NB4 (cell line): ENCODE results near the gene NFKB1.
"Not testable (repeated sequence)": the region's sequence is repeated elsewhere in the genome, so short reads cannot be mapped to it uniquely, and the experiment has no call there.

Experiments used
- DNase-seq: peaks from one replicate; pipeline ENCODE4 v3.0.0; 2010; ENCODE audit warnings: low read depth
- H3K4me3 ChIP-seq: one replicate; pipeline ENCODE4 v1.5.1; 2011; ENCODE audit warnings: mild to moderate bottlenecking, low read depth, low read length, moderate library complexity
- CTCF ChIP-seq: IDR thresholded peaks from one replicate; pipeline ENCODE4 v1.5.1; 2012; ENCODE audit warnings: low read depth, low read length
- MAX ChIP-seq: IDR thresholded peaks from 2 replicates; pipeline ENCODE4 v1.6.1; 2011; ENCODE audit warnings: low read depth, low read length
- MYC ChIP-seq: IDR thresholded peaks from 2 replicates; pipeline ENCODE4 v1.6.1; 2011; ENCODE audit warnings: low read depth, low read length
- POLR2A ChIP-seq: IDR thresholded peaks from 2 replicates; pipeline ENCODE4 v1.6.1; 2011; ENCODE audit warnings: mild to moderate bottlenecking; ENCODE audit not compliant: insufficient read length; ENCODE audit errors: extremely low read depth

NFKB1 gene

GRCh38 chr4:102474736-102475504 is 26.2 kb upstream of the NFKB1 start:
- TF ChIP-seq MAX = no peak
- TF ChIP-seq CTCF = no peak
- TF ChIP-seq POLR2A = no peak
- no peak for TF ChIP-seq MYC
- H3K4me3 ChIP-seq = no peak overlapping the region
- DNase-seq = no peak

GRCh38 chr4:102477657-102478056 is 23.5 kb upstream of the NFKB1 start:
- H3K4me3 ChIP-seq = no peak overlapping the region
- TF ChIP-seq MAX (no peak), CTCF (no peak), POLR2A (no peak), MYC (no peak)
- DNase-seq = no peak

- TF ChIP-seq CTCF (no peak), MAX (no peak), POLR2A (no peak), MYC (no peak)
These were observed 23.0 kb upstream of the NFKB1 start for GRCh38 chr4:102478186-102478585.

GRCh38 chr4:102479832-102480231 is 21.3 kb upstream of the NFKB1 start:
- H3K4me3 ChIP-seq, DNase-seq: not testable (repeated sequence)

More at GRCh38 chr4:102478186-102478585, 23.0 kb upstream of the NFKB1 start:
- no peak for DNase-seq
- no peak overlapping the region for H3K4me3 ChIP-seq

GRCh38 chr4:102483120-102483519 is 18.0 kb upstream of the NFKB1 start:
- DNase-seq = no peak
- TF ChIP-seq POLR2A = no peak
- no peak for TF ChIP-seq MAX
- no peak for TF ChIP-seq MYC
- no peak for TF ChIP-seq CTCF
- no peak overlapping the region for H3K4me3 ChIP-seq

GRCh38 chr4:102483990-102484692 is 17.0 kb upstream of the NFKB1 start:
- not testable (repeated sequence) for H3K4me3 ChIP-seq, DNase-seq
